Suprapubic skin (tissue), 4 donors: ENCODE results near the gene BCL11A. TPM values are rescaled to one million over a fixed set of nuclear protein-coding genes. Genes with fewer than 3 reads are reported as not detected.

ENCODE experiments used
- DNase-seq, 2 donors: peaks; one replicate each; pipeline ENCODE4 v3.0.0-alpha.2; 2019; ENCODE audit warnings: low spot score in 2 of 2
- H3K27ac ChIP-seq: fragments of 200-600 bp; sonication (generic); one replicate; pipeline ENCODE4 v1.5.1; 2019
- H3K27me3 ChIP-seq: fragments of 200-600 bp; sonication (generic); one replicate; pipeline ENCODE4 v1.5.1; 2019
- H3K36me3 ChIP-seq: fragments of 200-600 bp; sonication (generic); one replicate; pipeline ENCODE4 v1.5.1; 2019
- H3K4me1 ChIP-seq: fragments of 200-600 bp; sonication (generic); one replicate; pipeline ENCODE4 v1.5.1; 2019
- H3K4me3 ChIP-seq: fragments of 200-600 bp; sonication (generic); one replicate; pipeline ENCODE4 v1.5.1; 2019; ENCODE audit warnings: mild to moderate bottlenecking
- H3K9me3 ChIP-seq: fragments of 200-600 bp; sonication (generic); one replicate; pipeline ENCODE4 v1.5.1; 2019
- CTCF ChIP-seq, 2 donors: fragments of 200-600 bp in 1 of 2; fragments of 450-650 bp in 1 of 2; sonication (generic) in 1 of 2; IDR thresholded peaks; one replicate each; pipeline ENCODE4 v1.5.1; 2016 to 2019; ENCODE audit warnings: antibody characterized with exemption in 2 of 2, mild to moderate bottlenecking in 1 of 2, moderate library complexity in 1 of 2
- EP300 ChIP-seq: sonication (generic); formaldehyde crosslinking; IDR thresholded peaks from one replicate; pipeline ENCODE4 v1.6.1; 2017; ENCODE audit warnings: antibody characterized with exemption
- POLR2A ChIP-seq, 2 donors: fragments of 450-650 bp; IDR thresholded peaks; one replicate each; pipeline ENCODE4 v1.6.1; 2017; ENCODE audit warnings: antibody characterized with exemption in 2 of 2, mild to moderate bottlenecking in 2 of 2, moderate library complexity in 2 of 2
- POLR2AphosphoS5 ChIP-seq, 3 donors: sonication (generic); formaldehyde crosslinking; IDR thresholded peaks; one replicate each; pipeline ENCODE4 v1.6.1; 2017; ENCODE audit warnings: antibody characterized with exemption in 3 of 3
- WGBS: methylation state at CpG from one replicate; pipeline ENCODE4 v1.1.5; 2018; 5-methylcytosine and 5-hydroxymethylcytosine counted together
- total RNA-seq, 4 donors: library from RNA; depleted of rRNA; stranded (reverse); fragments of >200 nt; gene quantifications; one replicate each; pipeline ENCODE4 v1.1.0, GENCODE V29; 2016

The BCL11A gene
- total RNA-seq, 4 donors from 2014 or later = 67.1 to 222 (median 113) TPM

- H3K36me3 ChIP-seq = no peaks in the 10 kb centered on the region
- no peak overlapping the region for H3K27ac ChIP-seq
- DNase-seq = no peak
- peaks cover 19% of the 10 kb centered on the region for H3K4me1 ChIP-seq
- no peak overlapping the region for H3K4me3 ChIP-seq
- TF ChIP-seq EP300 (no peak), CTCF (IDR thresholded peaks at IDR 0.05) (no peak), POLR2AphosphoS5 (IDR thresholded peaks at IDR 0.05) (no peak), POLR2A (IDR thresholded peaks at IDR 0.05) (no peak)
- H3K27me3 ChIP-seq = no peaks in the 10 kb centered on the region
- H3K9me3 ChIP-seq = no peaks in the 10 kb centered on the region
- 69% methylated on average over 3 of the region's 3 CpGs for WGBS
Measured at GRCh38 chr2:60486551-60486950, 66.9 kb downstream of the BCL11A start.

GRCh38 chr2:60486067-60486466 lies 67.4 kb downstream of the BCL11A start:
- H3K36me3 ChIP-seq = no peaks in the 10 kb centered on the region
- DNase-seq = no peak
- H3K4me3 ChIP-seq = no peak overlapping the region
- no peaks in the 10 kb centered on the region for H3K9me3 ChIP-seq
- no peaks in the 10 kb centered on the region for H3K27me3 ChIP-seq
- H3K27ac ChIP-seq = no peak overlapping the region
- WGBS = 84% methylated on average over 1 of the region's 1 CpG
- H3K4me1 ChIP-seq = peaks cover 24% of the 10 kb centered on the region
- TF ChIP-seq CTCF (IDR thresholded peaks at IDR 0.05) (no peak), EP300 (no peak), POLR2AphosphoS5 (IDR thresholded peaks at IDR 0.05) (no peak), POLR2A (IDR thresholded peaks at IDR 0.05) (no peak)

GRCh38 chr2:60485550-60485949 lies 67.9 kb downstream of the BCL11A start:
- Histone ChIP-seq H3K27me3 (no peaks in the 10 kb centered on the region), H3K9me3 (no peaks in the 10 kb centered on the region), H3K4me3 (no peak overlapping the region), H3K27ac (no peak overlapping the region), H3K36me3 (no peaks in the 10 kb centered on the region), H3K4me1 (peaks cover 29% of the 10 kb centered on the region)
- TF ChIP-seq EP300 = no peak
- TF ChIP-seq POLR2AphosphoS5 (IDR thresholded peaks at IDR 0.05) = no peak
- TF ChIP-seq POLR2A (IDR thresholded peaks at IDR 0.05) = no peak
- no peak for TF ChIP-seq CTCF (IDR thresholded peaks at IDR 0.05)
- WGBS = 79% methylated on average over 5 of the region's 5 CpGs
- no peak for DNase-seq

GRCh38 chr2:60485055-60485454 lies 68.4 kb downstream of the BCL11A start:
- Histone ChIP-seq H3K27ac (no peak overlapping the region), H3K27me3 (no peaks in the 10 kb centered on the region)
- WGBS = 92% methylated on average over 4 of the region's 4 CpGs

GRCh38 chr2:60484133-60484645 lies 69.3 kb downstream of the BCL11A start:
- Histone ChIP-seq H3K27ac (no peak overlapping the region), H3K27me3 (no peaks in the 10 kb centered on the region), H3K36me3 (no peaks in the 10 kb centered on the region), H3K4me3 (no peak overlapping the region), H3K9me3 (no peaks in the 10 kb centered on the region), H3K4me1 (peaks cover 37% of the 10 kb centered on the region)
- no peak for DNase-seq
- WGBS = 49% methylated on average over 5 of the region's 7 CpGs
- TF ChIP-seq EP300 (no peak), CTCF (IDR thresholded peaks at IDR 0.05) (no peak), POLR2AphosphoS5 (IDR thresholded peaks at IDR 0.05) (no peak), POLR2A (IDR thresholded peaks at IDR 0.05) (no peak)

More at GRCh38 chr2:60485055-60485454, 68.4 kb downstream of the BCL11A start:
- no peak for DNase-seq
- no peaks in the 10 kb centered on the region for H3K9me3 ChIP-seq
- no peak overlapping the region for H3K4me3 ChIP-seq
- peaks cover 33% of the 10 kb centered on the region for H3K4me1 ChIP-seq
- no peak for TF ChIP-seq EP300
- TF ChIP-seq CTCF (IDR thresholded peaks at IDR 0.05) = no peak
- no peak for TF ChIP-seq POLR2A (IDR thresholded peaks at IDR 0.05)
- no peak for TF ChIP-seq POLR2AphosphoS5 (IDR thresholded peaks at IDR 0.05)
- H3K36me3 ChIP-seq = no peaks in the 10 kb centered on the region
